HepG2 (cell line): ENCODE measurements around the gene LMOD3.

Experiments
- ATF7-NPFF ChIP-seq: sonication (generic); formaldehyde crosslinking; IDR thresholded peaks from 2 replicates; pipeline ENCODE4 v1.8.1; 2023; ENCODE audit warnings: mild to moderate bottlenecking, low read depth, missing genetic modification reagents, moderate library complexity
- GTF2F1 ChIP-seq: fragments of 150-350 bp; IDR thresholded peaks from 2 replicates; pipeline ENCODE4 v1.6.1; 2014; ENCODE audit warnings: low read length
- IRF2 ChIP-seq: IDR thresholded peaks from 2 replicates; pipeline ENCODE4 v1.6.1; 2018; ENCODE audit warnings: missing genetic modification reagents, missing compliant biosample characterization
- RELA ChIP-seq: sonication (generic); formaldehyde crosslinking; IDR thresholded peaks from 2 replicates; pipeline ENCODE4 v1.4.0; 2020; ENCODE audit warnings: missing genetic modification reagents
- RNF2 ChIP-seq: fragments of 450-650 bp; conservative IDR thresholded peaks from 2 replicates; pipeline ENCODE4 v1.6.1; 2016; ENCODE audit warnings: low read depth
- ZNF660 ChIP-seq: sonication (generic); formaldehyde crosslinking; IDR thresholded peaks from 2 replicates; pipeline ENCODE4 v1.5.1; 2020; ENCODE audit warnings: mild to moderate bottlenecking, low read depth, missing genetic modification reagents, borderline replicate concordance
- TF ChIP-seq, protein P1 (sequence below): sonication (generic); formaldehyde crosslinking; IDR thresholded peaks from 2 replicates; pipeline ENCODE4 v1.5.0; 2020; ENCODE audit warnings: mild to moderate bottlenecking, missing genetic modification reagents, moderate library complexity
- TF ChIP-seq, protein P2 (sequence below): IDR thresholded peaks from 2 replicates; pipeline ENCODE4 v1.6.1; 2012; ENCODE audit warnings: inconsistent platforms

DNA sequence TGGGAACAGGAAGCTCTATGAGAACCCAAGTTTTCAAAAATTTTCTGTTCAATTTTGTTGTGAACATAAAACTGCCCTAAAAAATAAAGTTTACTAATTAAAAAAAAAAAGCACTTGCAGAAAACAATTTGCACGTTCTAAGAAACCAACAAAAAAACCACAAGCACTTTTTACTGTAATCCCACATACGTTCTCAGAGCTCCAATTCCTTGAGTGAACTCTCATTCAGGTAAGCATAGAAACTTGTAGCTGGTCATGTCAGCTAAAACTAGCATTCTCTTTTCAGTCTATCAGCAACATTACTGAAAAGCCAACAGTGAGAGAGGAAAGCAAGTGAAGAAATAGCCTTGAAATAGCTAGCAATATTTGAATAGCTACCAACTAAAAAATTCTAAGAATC, 58.8 kb downstream of the LMOD3 start:
- TF ChIP-seq, protein P1, sequence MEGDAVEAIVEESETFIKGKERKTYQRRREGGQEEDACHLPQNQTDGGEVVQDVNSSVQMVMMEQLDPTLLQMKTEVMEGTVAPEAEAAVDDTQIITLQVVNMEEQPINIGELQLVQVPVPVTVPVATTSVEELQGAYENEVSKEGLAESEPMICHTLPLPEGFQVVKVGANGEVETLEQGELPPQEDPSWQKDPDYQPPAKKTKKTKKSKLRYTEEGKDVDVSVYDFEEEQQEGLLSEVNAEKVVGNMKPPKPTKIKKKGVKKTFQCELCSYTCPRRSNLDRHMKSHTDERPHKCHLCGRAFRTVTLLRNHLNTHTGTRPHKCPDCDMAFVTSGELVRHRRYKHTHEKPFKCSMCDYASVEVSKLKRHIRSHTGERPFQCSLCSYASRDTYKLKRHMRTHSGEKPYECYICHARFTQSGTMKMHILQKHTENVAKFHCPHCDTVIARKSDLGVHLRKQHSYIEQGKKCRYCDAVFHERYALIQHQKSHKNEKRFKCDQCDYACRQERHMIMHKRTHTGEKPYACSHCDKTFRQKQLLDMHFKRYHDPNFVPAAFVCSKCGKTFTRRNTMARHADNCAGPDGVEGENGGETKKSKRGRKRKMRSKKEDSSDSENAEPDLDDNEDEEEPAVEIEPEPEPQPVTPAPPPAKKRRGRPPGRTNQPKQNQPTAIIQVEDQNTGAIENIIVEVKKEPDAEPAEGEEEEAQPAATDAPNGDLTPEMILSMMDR (CRISPR knock-in tag): no peak
- TF ChIP-seq RELA (CRISPR knock-in tag) (no peak), GTF2F1 (no peak), IRF2 (CRISPR knock-in tag) (no peak), ZNF660 (CRISPR knock-in tag) (no peak), ATF7-NPFF (CRISPR knock-in tag) (no peak), RNF2 (no peak)
- TF ChIP-seq, protein P2, sequence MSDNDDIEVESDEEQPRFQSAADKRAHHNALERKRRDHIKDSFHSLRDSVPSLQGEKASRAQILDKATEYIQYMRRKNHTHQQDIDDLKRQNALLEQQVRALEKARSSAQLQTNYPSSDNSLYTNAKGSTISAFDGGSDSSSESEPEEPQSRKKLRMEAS: no peak
